Motor neuron (in vitro differentiated cells): ENCODE data around the gene CCDC117. TPM values are rescaled to one million over a fixed set of nuclear protein-coding genes. Genes with fewer than 3 reads are reported as not detected.

Experiments
- ATAC-seq, 8 experiments: fragments of 200-7000 bp; cut with Tn5 transposase; replicated peaks in 6 of 8; 2 replicates each; pipeline ENCODE4 v1.8.0; 2021; ENCODE audit warnings: mild to moderate bottlenecking in 8 of 8, moderate library complexity in 8 of 8
- H3K27ac ChIP-seq, 2 donors: fragments of 250-450 bp; sonication (Bioruptor Pico); 2 replicates each; pipeline ENCODE4 v1.9.0; 2021; ENCODE audit warnings: antibody characterized with exemption in 2 of 2, mild to moderate bottlenecking in 2 of 2, moderate library complexity in 1 of 2
- H3K4me1 ChIP-seq, 2 donors: fragments of 250-450 bp; sonication (Bioruptor Pico); replicated peaks in 1 of 2; 2 replicates each; pipeline ENCODE4 v1.6.1; 2021; ENCODE audit warnings: antibody characterized with exemption in 2 of 2, mild to moderate bottlenecking in 2 of 2, moderate library complexity in 1 of 2
- H3K4me3 ChIP-seq, 5 donors: fragments of 250-450 bp; sonication (Bioruptor Pico); 2 replicates each; pipeline ENCODE4 v1.9.0; 2021; ENCODE audit warnings: antibody characterized with exemption in 5 of 5, mild to moderate bottlenecking in 5 of 5, moderate library complexity in 4 of 5
- WGBS, 10 experiments: fragments of 450-650 bp; shearing (Covaris generic); methylation state at CpG; one replicate each; pipeline ENCODE4 v1.0.0; 2022; 5-methylcytosine and 5-hydroxymethylcytosine counted together
- in situ Hi-C, 9 experiments: fragments of 400-800 bp; cut with MboI; loops; one replicate each; pipeline ENCODE4 v1.15.0; 2021; ENCODE audit warnings: low sequenced_read_pairs in 9 of 9, low pct_unique_long_range_greater_than_20kb in 2 of 9; ENCODE audit not compliant: unreplicated experiment in 9 of 9
- total RNA-seq, 8 experiments: library from RNA; unstranded; fragments of 300-600 nt; gene quantifications; 2 replicates each; pipeline versions ENCODE4 v1.2.3 to v1.2.4, GENCODE V29; 2022

CCDC117 gene
- total RNA-seq, 8 experiments from 2014 or later = 14.1 to 23.8 (median 16.4) TPM

GRCh38 chr22:28774378-28774777 is 1.9 kb downstream of the CCDC117 start:
- ATAC-seq = no peak
- Histone ChIP-seq H3K4me1 (peaks cover 0 to 3% of the 10 kb centered on the region in 2 donors), H3K4me3 (no peak overlapping the region), H3K27ac (no peak overlapping the region)
- in situ Hi-C loops = loop anchor here in 1 of 9 experiments (25.0 kb wide), 1 partner anchor 88 kb away; no protein-coding TSS in a partner anchor
- WGBS, 10 experiments = 86 to 100% (median 100%) methylated on average over 1 of the region's 1 CpG; no CpG with 5 or more reads in 6 of the 10 experiments

GRCh38 chr22:28779833-28780232 is 7.3 kb downstream of the CCDC117 start:
- ATAC-seq = no peak
- H3K4me3 ChIP-seq = no peak overlapping the region
- in situ Hi-C loops = loop anchor here in 1 of 9 experiments (25.0 kb wide), 1 partner anchor 168 kb away; no protein-coding TSS in a partner anchor
- 43 to 100% (median 94%) methylated on average over 2 to 5 of the region's 5 CpGs; no CpG with 5 or more reads in 1 of the 10 experiments for WGBS, 10 experiments
- no peak overlapping the region for H3K27ac ChIP-seq
- H3K4me1 ChIP-seq = no peaks in the 10 kb centered on the region

GRCh38 chr22:28780296-28780695 is 7.8 kb downstream of the CCDC117 start:
- no peak for ATAC-seq
- no peaks in the 10 kb centered on the region for H3K4me1 ChIP-seq
- H3K27ac ChIP-seq = no peak overlapping the region
- in situ Hi-C loops = loop anchor here in 1 of 9 experiments (25.0 kb wide), 1 partner anchor 168 kb away; no protein-coding TSS in a partner anchor
- 80 to 100% (median 100%) methylated on average over 1 of the region's 1 CpG; no CpG with 5 or more reads in 2 of the 10 experiments for WGBS, 10 experiments
- H3K4me3 ChIP-seq = no peak overlapping the region

- ATAC-seq = peak in 2 of 8 experiments; percentile 31 to 80
- WGBS, 10 experiments = 40 to 100% (median 63%) methylated on average over 1 to 4 of the region's 4 CpGs; no CpG with 5 or more reads in 1 of the 10 experiments
- Histone ChIP-seq H3K4me1 (no peaks in the 10 kb centered on the region), H3K27ac (no peak overlapping the region), H3K4me3 (no peak overlapping the region)
- in situ Hi-C loops = loop anchor here in 1 of 9 experiments (25.0 kb wide), 1 partner anchor 172 kb away; no protein-coding TSS in a partner anchor
These were observed 11.5 kb downstream of the CCDC117 start for GRCh38 chr22:28783786-28784671.

- in situ Hi-C loops = loop anchor here in 1 of 9 experiments (25.0 kb wide), 1 partner anchor 176 kb away; no protein-coding TSS in a partner anchor
- 56 to 100% (median 88%) methylated on average over 1 to 3 of the region's 3 CpGs for WGBS, 10 experiments
- H3K27ac ChIP-seq = no peak overlapping the region
- ATAC-seq = no peak
- H3K4me3 ChIP-seq = no peak overlapping the region
- H3K4me1 ChIP-seq = no peaks in the 10 kb centered on the region
These were observed 16.1 kb downstream of the CCDC117 start for GRCh38 chr22:28788601-28789000.

GRCh38 chr22:28791124-28791523 is 18.6 kb downstream of the CCDC117 start:
- H3K4me3 ChIP-seq = no peak overlapping the region
- no peaks in the 10 kb centered on the region for H3K4me1 ChIP-seq
- H3K27ac ChIP-seq = no peak overlapping the region
- in situ Hi-C loops = loop anchor here in 1 of 9 experiments (25.0 kb wide), 1 partner anchor 179 kb away; no protein-coding TSS in a partner anchor
- WGBS, 10 experiments = 42 to 95% (median 80%) methylated on average over 1 to 4 of the region's 5 CpGs; no CpG with 5 or more reads in 3 of the 10 experiments
- no peak for ATAC-seq

- 80 to 100% (median 92%) methylated on average over 1 to 3 of the region's 3 CpGs; no CpG with 5 or more reads in 3 of the 10 experiments for WGBS, 10 experiments
- in situ Hi-C loops = loop anchor here in 1 of 9 experiments (25.0 kb wide), 1 partner anchor 180 kb away; no protein-coding TSS in a partner anchor
- Histone ChIP-seq H3K27ac (no peak overlapping the region), H3K4me3 (no peak overlapping the region), H3K4me1 (no peaks in the 10 kb centered on the region)
- ATAC-seq = peak in 6 of 8 experiments; percentile 8 to 44 (median 19)
These were observed 19.5 kb downstream of the CCDC117 start for GRCh38 chr22:28791841-28792490.

GRCh38 chr22:28792491-28793383 is 20.2 kb downstream of the CCDC117 start:
- WGBS, 10 experiments = 76 to 100% (median 87%) methylated on average over 1 to 14 of the region's 15 CpGs; no CpG with 5 or more reads in 2 of the 10 experiments
- peak; percentile 10 to 58 (median 36) for ATAC-seq
- Histone ChIP-seq H3K4me1 (no peaks in the 10 kb centered on the region), H3K4me3 (no peak overlapping the region), H3K27ac (no peak overlapping the region)
- in situ Hi-C loops = loop anchor here in 1 of 9 experiments (25.0 kb wide), 1 partner anchor 180 kb away; no protein-coding TSS in a partner anchor

- 71 to 100% (median 96%) methylated on average over 1 to 4 of the region's 4 CpGs; no CpG with 5 or more reads in 1 of the 10 experiments for WGBS, 10 experiments
- no peak overlapping the region for H3K27ac ChIP-seq
- in situ Hi-C loops = loop anchor here in 1 of 9 experiments (25.0 kb wide), 1 partner anchor 182 kb away; no protein-coding TSS in a partner anchor
- ATAC-seq = no peak
- no peak overlapping the region for H3K4me3 ChIP-seq
- peaks cover 8 to 9% of the 10 kb centered on the region in 2 donors for H3K4me1 ChIP-seq
These were observed 21.6 kb downstream of the CCDC117 start for GRCh38 chr22:28793976-28794584.

- H3K27ac ChIP-seq = no peak overlapping the region
- ATAC-seq = no peak
These were observed 22.7 kb downstream of the CCDC117 start for GRCh38 chr22:28795071-28795693.

More at GRCh38 chr22:28795071-28795693, 22.7 kb downstream of the CCDC117 start:
- in situ Hi-C loops = loop anchor here in 1 of 9 experiments (25.0 kb wide), 1 partner anchor 183 kb away; no protein-coding TSS in a partner anchor
- H3K4me1 ChIP-seq = peaks cover 8 to 9% of the 10 kb centered on the region in 2 donors
- H3K4me3 ChIP-seq = no peak overlapping the region
- WGBS, 10 experiments = 68 to 100% (median 88%) methylated on average over 2 to 5 of the region's 6 CpGs; no CpG with 5 or more reads in 4 of the 10 experiments
